ENCODE results near the gene DLG2. TPM values are rescaled to one million over a fixed set of nuclear protein-coding genes. Genes with fewer than 3 reads are reported as not detected.

DLG2 gene
- total RNA-seq, 1 donor from 2014 or later = 1.8 TPM

- Mint-ChIP-seq H3K36me3 (ENCODE audit: low read depth, unreplicated experiment) (no peaks in the 10 kb centered on the region), H3K27ac (ENCODE audit: unreplicated experiment) (no peak overlapping the region), H3K4me3 (ENCODE audit: unreplicated experiment) (no peak overlapping the region), H3K27me3 (ENCODE audit: low read depth, unreplicated experiment) (no peaks in the 10 kb centered on the region), H3K9me3 (ENCODE audit: unreplicated experiment) (peaks cover 3% of the 10 kb centered on the region), H3K4me1 (ENCODE audit: low read depth, unreplicated experiment) (no peaks in the 10 kb centered on the region)
- TF ChIP-seq EZH2 (IDR thresholded peaks at IDR 0.05; ENCODE audit: insufficient read depth, low read length) = no peak
- no peak for TF ChIP-seq CTCF (IDR thresholded peaks at IDR 0.05; ENCODE audit: insufficient read depth, low read depth, low read length)
- Histone ChIP-seq H4K20me1 (ENCODE audit: insufficient read depth, low read length) (no peaks in the 10 kb centered on the region), H3K27me3 (ENCODE audit: insufficient read depth, low read length) (no peaks in the 10 kb centered on the region), H3K4me1 (ENCODE audit: insufficient read depth, low read length) (no peaks in the 10 kb centered on the region), H3K4me3 (ENCODE audit: insufficient read depth, low read depth, low read length) (no peak overlapping the region), H3K9ac (ENCODE audit: low read length) (no peak overlapping the region), H3K4me2 (ENCODE audit: low read length) (no peak overlapping the region), H3K9me3 (ENCODE audit: insufficient read depth, low read depth, low read length) (no peaks in the 10 kb centered on the region), H2AFZ (ENCODE audit: low read depth, low read length) (no peak overlapping the region), H3K27ac (ENCODE audit: low read depth, low read length) (no peak overlapping the region), H3K79me2 (ENCODE audit: insufficient read depth, low read length) (no peaks in the 10 kb centered on the region), H3K36me3 (ENCODE audit: insufficient read depth, low read length) (no peaks in the 10 kb centered on the region)
- no peak for FAIRE-seq
- DNase-seq (ENCODE audit: low read depth) = no peak
Observed at GRCh38 chr11:85459304-85459703, 167.8 kb downstream of the DLG2 start.

GRCh38 chr11:85444479-85444878 is 182.7 kb downstream of the DLG2 start:
- no peaks in the 10 kb centered on the region for H3K9me3 Mint-ChIP-seq (ENCODE audit: unreplicated experiment)
- FAIRE-seq = no peak
- Histone ChIP-seq H2AFZ (ENCODE audit: low read depth, low read length) (no peak overlapping the region), H3K36me3 (ENCODE audit: insufficient read depth, low read length) (no peaks in the 10 kb centered on the region), H3K4me2 (ENCODE audit: low read length) (no peak overlapping the region), H3K79me2 (ENCODE audit: insufficient read depth, low read length) (no peaks in the 10 kb centered on the region), H3K4me1 (ENCODE audit: insufficient read depth, low read length) (no peaks in the 10 kb centered on the region), H3K27me3 (ENCODE audit: insufficient read depth, low read length) (no peaks in the 10 kb centered on the region), H3K4me3 (ENCODE audit: insufficient read depth, low read depth, low read length) (no peak overlapping the region), H4K20me1 (ENCODE audit: insufficient read depth, low read length) (no peaks in the 10 kb centered on the region), H3K9me3 (ENCODE audit: insufficient read depth, low read depth, low read length) (no peaks in the 10 kb centered on the region), H3K9ac (ENCODE audit: low read length) (no peak overlapping the region), H3K27ac (ENCODE audit: low read depth, low read length) (no peak overlapping the region)
- TF ChIP-seq EZH2 (IDR thresholded peaks at IDR 0.05; ENCODE audit: insufficient read depth, low read length) = no peak
- TF ChIP-seq CTCF (IDR thresholded peaks at IDR 0.05; ENCODE audit: insufficient read depth, low read depth, low read length) = no peak
- no peak overlapping the region for H3K4me3 Mint-ChIP-seq (ENCODE audit: unreplicated experiment)
- no peak for DNase-seq (ENCODE audit: low read depth)
- no peak overlapping the region for H3K27ac Mint-ChIP-seq (ENCODE audit: unreplicated experiment)
- H3K36me3 Mint-ChIP-seq (ENCODE audit: low read depth, unreplicated experiment) = no peaks in the 10 kb centered on the region
- H3K27me3 Mint-ChIP-seq (ENCODE audit: low read depth, unreplicated experiment) = no peaks in the 10 kb centered on the region
- H3K4me1 Mint-ChIP-seq (ENCODE audit: low read depth, unreplicated experiment) = no peaks in the 10 kb centered on the region

GRCh38 chr11:85440273-85440672 is 186.9 kb downstream of the DLG2 start:
- H3K36me3 Mint-ChIP-seq (ENCODE audit: low read depth, unreplicated experiment) = no peaks in the 10 kb centered on the region
- no peaks in the 10 kb centered on the region for H3K9me3 ChIP-seq (ENCODE audit: insufficient read depth, low read depth, low read length)

More at GRCh38 chr11:85440273-85440672, 186.9 kb downstream of the DLG2 start:
- no peaks in the 10 kb centered on the region for H3K27me3 ChIP-seq (ENCODE audit: insufficient read depth, low read length)
- no peaks in the 10 kb centered on the region for H3K4me1 Mint-ChIP-seq (ENCODE audit: low read depth, unreplicated experiment)
- TF ChIP-seq EZH2 (IDR thresholded peaks at IDR 0.05; ENCODE audit: insufficient read depth, low read length) (no peak), CTCF (IDR thresholded peaks at IDR 0.05; ENCODE audit: insufficient read depth, low read depth, low read length) (no peak)
- H3K4me2 ChIP-seq (ENCODE audit: low read length) = no peak overlapping the region
- no peaks in the 10 kb centered on the region for H3K4me1 ChIP-seq (ENCODE audit: insufficient read depth, low read length)
- H3K9ac ChIP-seq (ENCODE audit: low read length) = no peak overlapping the region
- H3K27ac ChIP-seq (ENCODE audit: low read depth, low read length) = no peak overlapping the region
- H3K79me2 ChIP-seq (ENCODE audit: insufficient read depth, low read length) = no peaks in the 10 kb centered on the region
- FAIRE-seq (no peak), DNase-seq (ENCODE audit: low read depth) (no peak)
- no peak overlapping the region for H3K4me3 Mint-ChIP-seq (ENCODE audit: unreplicated experiment)
- no peaks in the 10 kb centered on the region for H4K20me1 ChIP-seq (ENCODE audit: insufficient read depth, low read length)
- no peak overlapping the region for H3K27ac Mint-ChIP-seq (ENCODE audit: unreplicated experiment)
- no peaks in the 10 kb centered on the region for H3K36me3 ChIP-seq (ENCODE audit: insufficient read depth, low read length)
- H3K27me3 Mint-ChIP-seq (ENCODE audit: low read depth, unreplicated experiment) = no peaks in the 10 kb centered on the region
- no peak overlapping the region for H3K4me3 ChIP-seq (ENCODE audit: insufficient read depth, low read depth, low read length)
- H3K9me3 Mint-ChIP-seq (ENCODE audit: unreplicated experiment) = peaks cover 8% of the 10 kb centered on the region
- no peak overlapping the region for H2AFZ ChIP-seq (ENCODE audit: low read depth, low read length)
